Choroid plexus epithelial cell (primary cell): ENCODE measurements around the gene OCEL1.
"Not testable (repeated sequence)": the region's sequence is repeated elsewhere in the genome, so short reads cannot be mapped to it uniquely, and the experiment has no call there.

Source experiments
- DNase-seq: peaks from one replicate; pipeline ENCODE4 v3.0.0-alpha.2; 2010; ENCODE audit warnings: low read depth
- H3K4me3 ChIP-seq: 2 replicates; pipeline ENCODE4 v1.5.1; 2011; ENCODE audit warnings: low read depth, mild to moderate bottlenecking, control low read depth, low read length, moderate library complexity
- TF ChIP-seq, protein P1 (sequence below): conservative IDR thresholded peaks from 2 replicates; pipeline ENCODE4 v1.5.1; 2011; ENCODE audit warnings: low read depth, mild to moderate bottlenecking, control low read depth, inconsistent platforms, low read length, moderate library complexity

The OCEL1 gene

GRCh38 chr19:17185590-17185989 is 40.4 kb upstream of the OCEL1 start:
- H3K4me3 ChIP-seq: no peak overlapping the region
- DNase-seq: no peak
- TF ChIP-seq, protein P1, sequence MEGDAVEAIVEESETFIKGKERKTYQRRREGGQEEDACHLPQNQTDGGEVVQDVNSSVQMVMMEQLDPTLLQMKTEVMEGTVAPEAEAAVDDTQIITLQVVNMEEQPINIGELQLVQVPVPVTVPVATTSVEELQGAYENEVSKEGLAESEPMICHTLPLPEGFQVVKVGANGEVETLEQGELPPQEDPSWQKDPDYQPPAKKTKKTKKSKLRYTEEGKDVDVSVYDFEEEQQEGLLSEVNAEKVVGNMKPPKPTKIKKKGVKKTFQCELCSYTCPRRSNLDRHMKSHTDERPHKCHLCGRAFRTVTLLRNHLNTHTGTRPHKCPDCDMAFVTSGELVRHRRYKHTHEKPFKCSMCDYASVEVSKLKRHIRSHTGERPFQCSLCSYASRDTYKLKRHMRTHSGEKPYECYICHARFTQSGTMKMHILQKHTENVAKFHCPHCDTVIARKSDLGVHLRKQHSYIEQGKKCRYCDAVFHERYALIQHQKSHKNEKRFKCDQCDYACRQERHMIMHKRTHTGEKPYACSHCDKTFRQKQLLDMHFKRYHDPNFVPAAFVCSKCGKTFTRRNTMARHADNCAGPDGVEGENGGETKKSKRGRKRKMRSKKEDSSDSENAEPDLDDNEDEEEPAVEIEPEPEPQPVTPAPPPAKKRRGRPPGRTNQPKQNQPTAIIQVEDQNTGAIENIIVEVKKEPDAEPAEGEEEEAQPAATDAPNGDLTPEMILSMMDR: no peak

- not testable (repeated sequence) for DNase-seq, H3K4me3 ChIP-seq
Observed at GRCh38 chr19:17191736-17192135, 34.3 kb upstream of the OCEL1 start.

DNA sequence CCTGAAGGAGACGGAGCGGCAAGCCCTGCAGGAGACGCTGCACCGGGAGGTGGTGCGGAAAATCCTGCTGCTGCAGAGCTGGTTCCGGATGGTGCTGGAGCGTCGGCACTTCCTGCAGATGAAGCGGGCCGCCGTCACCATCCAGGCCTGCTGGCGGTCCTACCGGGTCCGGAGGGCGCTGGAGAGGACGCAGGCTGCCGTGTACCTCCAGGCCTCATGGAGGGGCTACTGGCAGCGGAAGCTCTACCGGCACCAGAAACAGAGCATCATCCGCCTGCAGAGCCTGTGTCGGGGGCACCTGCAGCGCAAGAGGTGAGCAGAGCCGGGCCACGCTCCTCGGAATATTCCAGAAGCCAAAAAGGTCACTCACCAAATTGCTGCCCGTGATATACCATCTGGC is 33.3 kb upstream of the OCEL1 start:
- TF ChIP-seq, protein P1: no peak
- H3K4me3 ChIP-seq: no peak overlapping the region
- DNase-seq: no peak

GRCh38 chr19:17194608-17195007 is 31.4 kb upstream of the OCEL1 start:
- no peak for DNase-seq
- TF ChIP-seq, protein P1: no peak
- no peak overlapping the region for H3K4me3 ChIP-seq

GRCh38 chr19:17195106-17195505 is 30.9 kb upstream of the OCEL1 start:
- no peak overlapping the region for H3K4me3 ChIP-seq
- no peak for DNase-seq
- TF ChIP-seq, protein P1: no peak

DNA sequence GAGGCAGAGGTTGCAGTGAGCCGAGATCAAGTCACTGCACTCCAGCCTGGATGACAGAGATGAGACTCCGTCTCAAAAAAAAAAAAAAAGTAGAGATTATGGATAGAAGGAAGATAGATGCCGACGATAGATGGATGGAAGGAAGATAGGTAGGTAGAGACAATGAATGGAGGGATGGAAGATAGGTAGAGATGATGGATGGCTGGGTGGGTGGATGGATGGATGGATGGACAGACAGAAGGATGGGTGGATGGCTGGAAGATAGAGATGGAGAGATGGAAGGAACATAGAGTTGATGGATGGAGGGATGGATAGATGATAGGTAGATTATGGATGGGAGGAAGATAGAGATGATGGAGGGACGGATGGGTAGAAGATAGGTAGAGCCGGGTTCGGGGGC is 29.4 kb upstream of the OCEL1 start:
- no peak for DNase-seq
- H3K4me3 ChIP-seq: no peak overlapping the region
- TF ChIP-seq, protein P1: no peak

DNA sequence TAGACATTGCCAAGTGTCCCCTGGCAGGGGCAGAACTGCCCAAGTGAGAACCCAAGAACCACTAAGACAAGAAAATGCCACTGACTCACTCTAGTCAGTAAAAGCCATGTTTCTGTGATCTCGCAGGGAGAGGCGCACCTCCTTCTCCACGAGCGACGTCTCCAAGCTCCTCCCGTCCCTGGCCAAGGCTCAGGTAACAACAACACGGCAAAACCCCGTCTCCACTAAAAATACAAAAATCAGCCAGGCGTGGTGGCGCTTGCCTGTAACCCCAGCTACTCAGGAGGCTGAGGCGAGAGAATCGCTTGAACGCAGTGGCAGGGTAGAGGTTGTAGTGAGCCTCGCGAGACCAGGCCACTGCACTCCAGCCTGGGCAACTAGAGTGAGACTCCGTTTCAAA is 28.4 kb upstream of the OCEL1 start:
- DNase-seq: no peak
- TF ChIP-seq, protein P1: no peak
- H3K4me3 ChIP-seq: no peak overlapping the region

DNA sequence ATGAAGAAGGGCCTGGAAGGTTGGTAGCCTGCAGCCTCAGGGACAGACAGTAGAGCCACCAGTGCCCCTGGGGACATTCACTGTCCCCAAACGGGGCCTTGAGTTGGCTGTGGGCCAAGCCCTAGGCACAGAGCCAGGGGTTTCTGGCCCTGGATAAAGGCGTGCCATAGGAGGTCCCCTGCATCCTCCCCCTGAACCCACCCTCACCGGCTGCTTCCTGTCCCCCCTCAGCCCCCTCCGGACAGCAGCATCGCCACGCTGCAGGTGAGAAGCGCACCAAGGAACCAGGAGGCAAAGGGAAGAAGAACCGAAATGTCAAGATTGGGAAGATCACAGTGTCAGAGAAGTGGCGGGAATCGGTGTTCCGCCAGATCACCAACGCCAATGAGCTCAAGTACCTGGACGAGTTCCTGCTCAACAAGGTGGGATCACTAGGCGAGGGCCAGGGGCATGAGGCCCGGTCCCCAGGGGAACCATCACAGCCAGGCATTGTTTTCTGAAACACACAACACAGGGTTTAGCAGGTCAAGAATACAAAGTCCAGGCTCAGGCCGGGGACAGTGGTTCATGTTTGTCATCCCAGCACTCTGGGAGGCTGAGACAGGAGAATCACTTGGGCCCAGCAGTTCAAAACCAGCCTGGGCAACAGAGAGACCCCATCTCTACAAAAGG is 25.5 kb upstream of the OCEL1 start:
- DNase-seq: no peak
- TF ChIP-seq, protein P1: no peak
- H3K4me3 ChIP-seq: no peak overlapping the region
